NK-92 (cell line): Measurements from ENCODE around the gene CLDND2.
"Not testable (repeated sequence)": the region's sequence is repeated elsewhere in the genome, so short reads cannot be mapped to it uniquely, and the experiment has no call there.

Experiments
- DNase-seq: peaks from one replicate; lab custom pipeline; 2025; ENCODE audit not compliant: unreplicated experiment; lab: John Stamatoyannopoulos, UW

CLDND2 gene

GRCh38 chr19:51368366-51369282 is at the start of gene CLDND2:
Gene CLDND2, minus strand, starts transcription at chr19:51369003. Its CDS starts 426 bp downstream, at chr19:51368577.
- no peak for DNase-seq

GRCh38 chr19:51417810-51418157 is 49.0 kb upstream of the CLDND2 start:
- DNase-seq: no peak

- DNase-seq: no peak
Measured at GRCh38 chr19:51417107-51417809, 48.5 kb upstream of the CLDND2 start, which contains the start of gene SIGLEC10. Gene SIGLEC10, minus strand, starts transcription at chr19:51417642. Its CDS starts 61 bp downstream, at chr19:51417581.

- DNase-seq: not testable (repeated sequence)
Measured at GRCh38 chr19:51416422-51416821, 47.6 kb upstream of the CLDND2 start.

GRCh38 chr19:51415187-51415586 is 46.4 kb upstream of the CLDND2 start:
- no peak for DNase-seq

GRCh38 chr19:51410950-51411748 is 42.3 kb upstream of the CLDND2 start:
- no peak for DNase-seq

GRCh38 chr19:51407511-51408131 is 38.8 kb upstream of the CLDND2 start:
- no peak for DNase-seq

GRCh38 chr19:51402117-51402516 is 33.3 kb upstream of the CLDND2 start:
- DNase-seq: no peak

GRCh38 chr19:51399936-51400335 is 31.1 kb upstream of the CLDND2 start:
- DNase-seq: not testable (repeated sequence)

GRCh38 chr19:51399231-51399630 is 30.4 kb upstream of the CLDND2 start:
- DNase-seq: no peak

GRCh38 chr19:51398096-51398704 is 29.4 kb upstream of the CLDND2 start:
- DNase-seq: no peak

- DNase-seq: not testable (repeated sequence)
Measured at GRCh38 chr19:51397453-51397852, 28.6 kb upstream of the CLDND2 start.

- no peak for DNase-seq
Measured at GRCh38 chr19:51396175-51396574, 27.4 kb upstream of the CLDND2 start.

GRCh38 chr19:51394050-51394836 is 25.4 kb upstream of the CLDND2 start:
- peak; percentile 72 for DNase-seq

GRCh38 chr19:51392701-51393100 is 23.9 kb upstream of the CLDND2 start:
- DNase-seq: no peak

- no peak for DNase-seq
Measured at GRCh38 chr19:51391073-51391611, 22.3 kb upstream of the CLDND2 start.

- DNase-seq: no peak
Measured at GRCh38 chr19:51389143-51389542, 20.3 kb upstream of the CLDND2 start.

GRCh38 chr19:51387924-51388389 is 19.2 kb upstream of the CLDND2 start, which contains the start of gene LIM2:
Gene LIM2, minus strand, starts transcription at chr19:51387974. Its CDS starts 531 bp downstream, at chr19:51387443.
- no peak for DNase-seq
